Stimulated activated naive CD8-positive, alpha-beta T cell treated with anti-CD3 and anti-CD28 coated beads, Interleukin-15, amount 100 ng/mL, for 72 hours (primary cell): ENCODE results near the gene PRXL2A.
A peak's percentile ranks its signal among the peaks of the same experiment; 100 is the strongest.

ENCODE experiments used
- ATAC-seq: fragments of 150-1000 bp; cut with Tn5 transposase; 2 replicates; pipeline ENCODE4 v1.10.0; 2021; ENCODE audit warnings: mild to moderate bottlenecking, moderate library complexity
- DNase-seq, 2 donors: peaks; one replicate each; pipeline ENCODE4 v3.0.0; 2021 to 2022
- H3K27ac Mint-ChIP-seq, 2 donors: one replicate each; pipeline ENCODE4 v1.8.0; 2022; ENCODE audit warnings: mild to moderate bottlenecking in 2 of 2, mixed read lengths in 2 of 2, moderate library complexity in 2 of 2
- H3K27me3 Mint-ChIP-seq: one replicate; pipeline ENCODE4 v1.8.0; 2022; ENCODE audit warnings: mixed read lengths
- H3K4me1 Mint-ChIP-seq: one replicate; pipeline ENCODE4 v1.8.0; 2022; ENCODE audit warnings: mild to moderate bottlenecking, mixed read lengths
- H3K4me3 Mint-ChIP-seq, 2 donors: one replicate each; pipeline ENCODE4 v1.8.0; 2022; ENCODE audit warnings: mild to moderate bottlenecking in 2 of 2, mixed read lengths in 2 of 2, moderate library complexity in 1 of 2
- H3K9me3 Mint-ChIP-seq, 2 donors: one replicate each; pipeline ENCODE4 v1.8.0; 2022; ENCODE audit warnings: mixed read lengths in 2 of 2

PRXL2A gene

DNA sequence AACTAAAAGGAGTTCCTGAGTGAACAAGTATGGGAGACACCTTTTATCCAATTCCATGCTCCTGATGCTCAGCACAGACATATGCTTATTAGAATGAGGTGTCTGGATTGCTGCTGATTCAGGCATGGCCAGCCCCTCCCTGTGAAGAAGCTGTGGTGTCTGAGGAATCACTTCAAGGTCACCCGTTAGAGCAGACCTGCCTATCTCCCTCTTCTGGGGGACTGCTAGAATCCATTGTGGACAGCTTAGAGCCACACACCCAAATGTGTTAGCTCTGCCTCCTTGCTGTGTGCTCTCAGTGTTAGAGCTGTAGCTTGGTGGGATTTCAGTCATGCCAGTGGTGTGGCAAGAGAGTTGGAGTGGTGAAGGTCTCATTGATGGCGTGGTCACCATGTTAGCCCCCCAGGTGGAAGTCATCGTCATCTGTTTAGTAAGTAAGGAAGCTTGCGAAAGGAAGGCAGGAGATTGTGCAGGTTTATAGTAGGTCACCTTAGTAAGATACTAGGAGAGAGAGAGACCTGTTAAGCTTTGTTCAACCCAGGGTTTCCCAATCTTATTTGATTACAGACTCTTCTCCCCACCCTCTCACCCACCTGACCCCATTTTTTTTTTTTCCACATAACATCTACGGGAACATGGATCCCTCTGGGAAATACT lies 12.8 kb downstream of the PRXL2A start:
- Mint-ChIP-seq H3K4me3 (no peak overlapping the region), H3K27ac (no peak overlapping the region), H3K9me3 (no peaks in the 10 kb centered on the region), H3K4me1 (no peaks in the 10 kb centered on the region), H3K27me3 (no peaks in the 10 kb centered on the region)
- DNase-seq (no peak), ATAC-seq (no peak)

DNA sequence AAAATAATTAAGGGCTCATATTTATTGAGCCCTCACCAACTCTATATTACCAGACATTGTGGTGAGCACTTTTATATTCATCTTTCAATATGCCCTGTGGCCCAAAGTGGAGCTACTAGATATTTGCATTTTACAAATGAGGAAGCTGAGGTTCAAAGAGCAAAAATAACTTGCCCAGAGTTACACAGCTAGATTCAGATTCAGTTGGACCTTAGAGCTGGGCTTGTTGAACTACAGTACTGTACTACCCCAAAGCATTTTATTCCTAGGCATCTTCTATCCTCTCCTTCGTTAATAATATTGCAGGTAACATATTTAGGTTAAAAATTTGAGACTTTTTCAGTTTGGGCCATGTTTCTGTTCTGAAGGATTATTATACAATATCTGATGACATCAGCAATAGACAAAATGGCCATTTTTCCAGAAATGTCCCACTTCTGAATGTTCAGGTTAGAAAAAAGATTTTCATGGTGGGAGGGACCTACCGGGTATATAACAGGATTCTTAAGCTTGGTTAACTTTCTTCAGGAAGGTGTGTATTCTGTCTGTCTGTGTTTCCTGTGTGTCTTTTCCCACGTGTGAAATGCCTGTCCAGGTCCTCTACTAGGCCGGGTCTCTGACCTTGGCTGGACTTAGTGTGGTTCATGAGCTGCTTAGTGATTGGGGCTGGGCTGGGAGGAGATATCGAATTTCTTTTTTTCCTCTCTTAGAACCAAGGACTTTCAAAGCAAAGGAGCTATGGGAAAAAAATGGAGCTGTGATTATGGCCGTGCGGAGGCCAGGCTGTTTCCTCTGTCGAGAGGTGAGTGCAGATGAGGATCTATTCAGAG lies 13.6 kb downstream of the PRXL2A start:
- ATAC-seq = no peak
- no peak for DNase-seq
- Mint-ChIP-seq H3K4me1 (no peaks in the 10 kb centered on the region), H3K27ac (no peak overlapping the region), H3K9me3 (no peaks in the 10 kb centered on the region), H3K27me3 (no peaks in the 10 kb centered on the region), H3K4me3 (no peak overlapping the region)

DNA sequence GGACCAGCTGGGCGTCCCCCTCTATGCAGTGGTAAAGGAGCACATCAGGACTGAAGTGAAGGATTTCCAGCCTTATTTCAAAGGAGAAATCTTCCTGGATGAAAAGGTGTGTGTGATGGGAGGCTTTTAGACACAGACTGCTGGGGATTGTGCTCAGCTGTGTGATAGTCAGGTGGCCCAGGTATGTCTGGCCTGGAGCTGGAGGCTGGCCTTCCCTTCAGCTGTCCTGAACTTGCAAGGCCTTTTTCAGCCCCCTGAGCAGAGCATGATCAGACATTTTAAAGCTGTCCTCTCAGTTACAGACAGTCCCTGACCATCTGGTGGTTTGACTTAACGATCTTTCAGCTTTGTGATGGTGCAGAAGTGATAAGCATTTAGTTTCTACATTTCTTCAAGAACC lies 17.6 kb downstream of the PRXL2A start:
- DNase-seq (no peak), ATAC-seq (no peak)
- Mint-ChIP-seq H3K4me3 (no peak overlapping the region), H3K4me1 (no peaks in the 10 kb centered on the region), H3K27ac (no peak overlapping the region), H3K27me3 (no peaks in the 10 kb centered on the region), H3K9me3 (no peaks in the 10 kb centered on the region)

DNA sequence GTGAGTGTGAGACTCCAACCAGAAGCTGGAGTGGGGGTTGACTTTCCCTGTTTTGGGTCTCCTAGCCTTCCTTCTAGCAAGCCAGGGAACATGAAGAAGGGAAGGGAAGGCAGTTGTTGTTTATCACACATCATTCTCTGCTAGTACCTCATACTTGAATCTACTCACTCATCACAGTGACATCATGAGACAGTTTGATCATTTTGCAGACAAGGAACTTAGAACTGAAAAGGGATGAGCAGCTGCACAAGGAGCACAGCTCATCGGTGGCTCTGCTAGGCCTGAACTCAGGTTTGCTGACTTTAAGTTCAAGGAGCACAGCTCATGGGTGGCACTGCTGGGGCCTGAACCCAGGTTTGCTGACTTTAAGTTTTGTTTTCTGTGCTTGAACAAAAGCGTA lies 19.2 kb downstream of the PRXL2A start:
- H3K27me3 Mint-ChIP-seq = no peaks in the 10 kb centered on the region
- no peak overlapping the region for H3K4me3 Mint-ChIP-seq
- H3K9me3 Mint-ChIP-seq = no peaks in the 10 kb centered on the region
- ATAC-seq (no peak), DNase-seq (no peak)
- no peak overlapping the region for H3K27ac Mint-ChIP-seq
- H3K4me1 Mint-ChIP-seq = no peaks in the 10 kb centered on the region

DNA sequence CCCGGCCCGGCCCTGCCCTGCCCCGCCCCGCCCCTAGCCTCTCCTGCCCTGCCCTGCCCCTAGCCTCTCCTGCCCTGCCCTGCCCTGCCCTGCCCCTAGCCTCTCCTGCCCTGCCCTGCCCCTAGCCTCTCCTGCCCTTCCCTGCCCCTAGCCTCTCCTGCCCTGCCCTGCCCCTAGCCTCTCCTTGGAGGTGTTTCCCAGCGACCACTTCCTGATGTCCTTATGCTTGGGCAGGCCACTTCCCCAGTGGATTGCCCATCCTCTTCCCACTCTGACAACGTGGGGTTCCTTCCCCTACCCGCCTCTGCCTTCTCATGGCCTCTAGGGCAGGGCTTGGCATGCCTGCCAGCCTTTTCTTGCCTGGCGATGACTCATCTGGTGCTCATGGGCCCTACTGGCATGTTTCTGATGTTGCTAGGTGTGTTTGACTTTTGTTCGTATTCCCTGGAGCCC lies 21.2 kb downstream of the PRXL2A start:
- H3K4me1 Mint-ChIP-seq = no peaks in the 10 kb centered on the region
- ATAC-seq (no peak), DNase-seq (no peak)
- H3K9me3 Mint-ChIP-seq = no peaks in the 10 kb centered on the region
- no peak overlapping the region for H3K4me3 Mint-ChIP-seq
- H3K27ac Mint-ChIP-seq = peak overlapping the region in 1 of 2 donors; percentile 5
- no peaks in the 10 kb centered on the region for H3K27me3 Mint-ChIP-seq

DNA sequence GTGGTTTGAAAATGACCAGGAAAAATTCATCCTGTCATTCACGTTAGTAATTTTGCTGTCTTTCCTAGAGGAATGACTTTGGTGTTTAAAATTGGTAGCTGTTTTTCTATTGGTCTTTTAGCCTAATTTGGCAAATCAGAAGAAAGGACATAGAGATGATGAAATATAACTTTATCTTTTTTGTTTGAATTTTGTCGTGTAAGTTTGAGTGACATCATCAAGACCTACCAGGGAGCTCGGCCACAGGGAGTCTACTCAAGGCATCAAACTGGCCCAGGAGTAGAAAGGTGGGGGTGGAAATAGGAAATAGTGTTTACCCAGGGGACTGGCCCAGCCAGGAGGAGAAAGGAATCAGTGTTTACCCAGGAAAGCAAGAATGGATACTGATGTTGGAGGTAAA lies 24.8 kb downstream of the PRXL2A start:
- Mint-ChIP-seq H3K9me3 (no peaks in the 10 kb centered on the region), H3K4me3 (no peak overlapping the region), H3K27ac (no peak overlapping the region), H3K4me1 (no peaks in the 10 kb centered on the region), H3K27me3 (no peaks in the 10 kb centered on the region)
- DNase-seq (no peak), ATAC-seq (no peak)

DNA sequence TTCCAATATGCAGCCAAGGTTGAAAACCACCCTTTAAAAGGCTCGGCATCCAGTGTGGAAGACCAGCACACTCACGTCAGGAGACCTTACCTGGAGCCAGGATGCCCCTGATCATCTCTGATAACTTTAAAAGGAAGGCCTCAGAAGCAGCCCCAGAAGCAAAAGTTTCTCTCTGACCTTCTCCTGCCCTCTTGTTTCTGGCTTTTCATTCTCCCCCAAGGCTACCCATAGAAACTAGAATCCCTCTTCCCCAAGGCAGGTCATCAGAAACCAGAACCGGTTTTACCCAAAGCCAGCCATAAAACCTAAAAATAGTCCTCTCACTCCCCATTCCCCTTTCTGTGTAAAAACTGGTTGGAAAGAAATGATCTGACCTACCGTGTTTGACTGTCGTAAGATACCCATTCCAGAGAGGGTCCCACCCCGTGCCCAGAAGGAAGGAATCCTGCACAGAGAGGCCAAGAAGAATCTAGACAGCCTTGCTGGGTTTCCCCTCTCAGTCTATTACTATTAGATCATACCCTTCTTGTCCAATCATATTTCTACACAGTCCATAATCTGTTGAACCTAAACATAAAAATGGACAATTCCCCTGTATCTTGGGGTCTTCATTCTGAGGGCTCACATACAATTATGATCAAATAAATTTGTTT lies 28.2 kb downstream of the PRXL2A start:
- no peak overlapping the region for H3K4me3 Mint-ChIP-seq
- H3K27me3 Mint-ChIP-seq = no peaks in the 10 kb centered on the region
- H3K9me3 Mint-ChIP-seq = no peaks in the 10 kb centered on the region
- DNase-seq = no peak
- no peaks in the 10 kb centered on the region for H3K4me1 Mint-ChIP-seq
- no peak for ATAC-seq
- H3K27ac Mint-ChIP-seq = peak overlapping the region in 1 of 2 donors; percentile 30

DNA sequence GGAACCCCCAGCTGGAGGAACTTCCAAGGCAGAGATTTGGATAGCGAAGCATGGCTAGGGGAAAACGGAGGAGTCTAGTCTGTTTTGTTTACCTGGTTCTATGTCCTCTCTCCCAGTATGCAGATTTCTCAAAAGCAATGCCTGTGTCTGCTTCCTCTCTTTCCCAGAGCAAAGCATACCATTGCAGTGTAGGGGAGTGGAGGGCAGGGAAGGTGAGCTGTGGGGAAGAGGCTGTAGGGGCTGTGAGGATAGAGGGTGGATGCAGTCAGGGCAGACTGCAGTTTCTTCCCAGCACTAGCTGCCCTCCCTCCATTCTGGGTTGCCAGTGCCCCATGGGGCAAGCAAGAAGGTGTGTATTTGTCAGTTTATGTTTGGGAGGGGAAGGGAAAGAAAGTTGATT lies 28.9 kb downstream of the PRXL2A start:
- Mint-ChIP-seq H3K4me3 (no peak overlapping the region), H3K27ac (no peak overlapping the region), H3K9me3 (no peaks in the 10 kb centered on the region), H3K4me1 (no peaks in the 10 kb centered on the region), H3K27me3 (no peaks in the 10 kb centered on the region)
- ATAC-seq (no peak), DNase-seq (no peak)

DNA sequence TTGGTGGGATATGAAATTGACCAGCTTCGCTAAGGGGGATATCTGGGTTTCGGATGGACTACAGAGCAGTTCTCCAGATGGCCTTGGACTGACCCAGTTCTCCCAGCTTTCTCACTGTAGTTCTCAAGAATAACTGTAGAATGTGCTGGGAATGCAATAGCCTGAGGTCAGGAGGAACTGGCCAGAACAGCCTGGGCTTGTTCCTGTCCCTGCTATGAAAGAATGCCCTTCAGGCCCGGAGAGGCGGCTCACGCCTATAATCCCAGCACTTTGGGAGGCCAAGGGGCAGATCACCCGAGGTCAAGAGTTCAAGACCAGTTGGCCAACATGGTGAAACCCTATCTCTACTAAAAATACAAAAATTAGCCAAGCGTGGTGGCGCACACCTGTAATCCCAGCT lies 33.5 kb downstream of the PRXL2A start:
- ATAC-seq (no peak), DNase-seq (no peak)
- Mint-ChIP-seq H3K9me3 (no peaks in the 10 kb centered on the region), H3K4me3 (no peak overlapping the region), H3K27ac (no peak overlapping the region), H3K27me3 (no peaks in the 10 kb centered on the region), H3K4me1 (peaks cover 37% of the 10 kb centered on the region)

DNA sequence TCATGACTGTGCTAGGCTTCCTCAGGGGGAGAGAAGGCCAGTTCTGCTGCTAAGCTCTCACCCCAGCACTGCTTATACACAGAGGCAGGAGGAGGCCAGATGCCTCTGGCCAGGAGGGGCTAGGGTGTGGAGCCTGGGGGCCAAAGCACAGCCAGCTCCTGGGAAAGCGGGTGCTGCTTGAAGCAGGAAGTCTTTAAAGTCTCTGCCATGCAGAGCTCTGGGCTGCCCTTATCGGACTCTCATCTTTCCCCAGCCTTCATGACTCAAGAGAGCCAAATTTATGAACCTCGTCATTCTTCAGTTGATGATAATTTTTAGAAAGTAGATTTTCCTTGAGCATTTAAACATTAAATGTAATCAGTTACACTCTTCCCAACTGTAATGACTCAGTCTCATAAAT lies 34.5 kb downstream of the PRXL2A start:
- DNase-seq (no peak), ATAC-seq (no peak)
- H3K4me1 Mint-ChIP-seq = peaks cover 47% of the 10 kb centered on the region
- H3K27me3 Mint-ChIP-seq = no peaks in the 10 kb centered on the region
- H3K9me3 Mint-ChIP-seq = no peaks in the 10 kb centered on the region
- no peak overlapping the region for H3K4me3 Mint-ChIP-seq
- H3K27ac Mint-ChIP-seq = no peak overlapping the region

DNA sequence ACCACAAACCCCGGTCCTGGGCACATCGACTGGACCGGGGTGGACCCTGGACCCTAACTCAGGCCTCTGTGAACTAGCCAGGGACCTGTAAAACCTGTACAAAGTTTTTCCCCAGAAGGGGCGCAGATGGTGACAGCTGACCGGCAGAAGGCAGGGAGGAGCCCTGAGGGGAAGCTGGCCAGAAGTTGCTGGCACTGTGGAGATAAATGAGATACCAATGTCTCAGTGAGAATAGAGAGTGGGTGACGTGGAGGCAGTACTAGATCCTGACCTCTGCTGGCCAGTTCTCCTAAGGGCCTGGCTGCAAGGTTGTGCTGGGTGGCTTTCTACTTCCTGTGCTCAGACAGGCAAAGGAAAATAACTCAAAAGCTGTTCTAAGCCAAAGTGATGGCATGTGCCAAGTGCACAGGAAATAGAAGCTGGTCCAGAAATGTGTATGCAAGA lies 35.2 kb downstream of the PRXL2A start:
- DNase-seq (peak in 1 of 2 donors; percentile 53), ATAC-seq (peak; percentile 76)
- Mint-ChIP-seq H3K9me3 (no peaks in the 10 kb centered on the region), H3K4me1 (peaks cover 54% of the 10 kb centered on the region), H3K27me3 (no peaks in the 10 kb centered on the region), H3K27ac (peak overlapping the region in 1 of 2 donors; percentile 52), H3K4me3 (peak overlapping the region in 1 of 2 donors; percentile 24)

DNA sequence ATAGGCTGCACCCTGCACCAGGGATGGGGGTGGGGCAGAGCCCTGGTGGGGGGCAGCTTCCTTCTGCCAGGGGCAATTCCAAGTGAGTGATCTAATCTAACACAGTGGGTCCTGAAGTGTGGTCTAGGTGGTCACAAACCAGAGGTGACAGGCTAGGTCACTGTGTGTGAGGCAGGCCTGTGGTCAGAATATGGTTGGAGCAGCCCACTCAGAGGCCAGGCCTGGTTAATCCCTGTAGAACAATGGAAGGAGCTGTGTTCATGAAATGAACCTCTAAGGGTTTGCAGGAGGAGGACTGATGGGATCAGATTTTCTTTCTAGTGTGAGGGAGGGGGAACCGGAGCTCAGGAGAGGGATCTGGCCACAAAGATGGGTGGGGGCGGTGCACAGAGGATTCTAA lies 35.8 kb downstream of the PRXL2A start:
- DNase-seq (peak in 1 of 2 donors; percentile 38), ATAC-seq (peak; percentile 46)
- Mint-ChIP-seq H3K27ac (peak overlapping the region in 1 of 2 donors; percentile 74), H3K4me1 (peaks cover 59% of the 10 kb centered on the region), H3K4me3 (peak overlapping the region in 1 of 2 donors; percentile 24), H3K9me3 (no peaks in the 10 kb centered on the region), H3K27me3 (no peaks in the 10 kb centered on the region)

DNA sequence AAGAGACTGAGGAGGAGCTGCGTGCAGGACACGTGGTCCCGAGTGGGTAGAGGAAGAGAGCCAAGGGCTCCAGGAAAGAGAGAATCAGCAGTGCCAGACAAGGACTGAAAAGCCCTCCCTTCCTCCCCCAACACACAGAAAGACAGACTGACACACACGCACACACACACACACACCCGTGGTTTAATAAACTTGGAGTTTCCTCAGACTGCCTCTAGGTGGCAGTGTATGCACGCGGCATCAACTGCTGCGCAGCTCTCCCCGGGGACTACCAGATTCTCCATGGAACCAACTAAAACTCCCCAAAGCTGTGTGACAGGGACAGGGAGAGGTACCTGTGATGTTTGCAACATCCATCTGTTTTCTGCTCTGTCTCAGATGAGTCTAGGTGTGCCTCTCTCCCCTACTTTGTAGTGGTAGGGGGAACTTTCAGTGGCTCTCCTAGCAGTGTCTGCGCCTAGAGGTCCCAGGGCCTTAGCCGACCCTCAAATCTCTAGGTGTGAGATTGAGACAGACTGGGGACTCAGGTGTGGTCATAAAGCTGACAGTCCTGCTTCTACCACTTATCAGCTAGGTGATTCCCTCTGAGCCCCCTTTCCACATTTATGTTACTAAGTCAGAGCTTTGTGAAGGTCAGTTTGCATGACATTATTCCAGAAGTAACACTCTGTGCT lies 36.4 kb downstream of the PRXL2A start:
- ATAC-seq (peak; percentile 86), DNase-seq (peak; percentile 58 to 79)
- no peaks in the 10 kb centered on the region for H3K27me3 Mint-ChIP-seq
- H3K4me1 Mint-ChIP-seq = peaks cover 65% of the 10 kb centered on the region
- H3K9me3 Mint-ChIP-seq = no peaks in the 10 kb centered on the region
- H3K27ac Mint-ChIP-seq = peak overlapping the region in 1 of 2 donors; percentile 74
- no peak overlapping the region for H3K4me3 Mint-ChIP-seq

DNA sequence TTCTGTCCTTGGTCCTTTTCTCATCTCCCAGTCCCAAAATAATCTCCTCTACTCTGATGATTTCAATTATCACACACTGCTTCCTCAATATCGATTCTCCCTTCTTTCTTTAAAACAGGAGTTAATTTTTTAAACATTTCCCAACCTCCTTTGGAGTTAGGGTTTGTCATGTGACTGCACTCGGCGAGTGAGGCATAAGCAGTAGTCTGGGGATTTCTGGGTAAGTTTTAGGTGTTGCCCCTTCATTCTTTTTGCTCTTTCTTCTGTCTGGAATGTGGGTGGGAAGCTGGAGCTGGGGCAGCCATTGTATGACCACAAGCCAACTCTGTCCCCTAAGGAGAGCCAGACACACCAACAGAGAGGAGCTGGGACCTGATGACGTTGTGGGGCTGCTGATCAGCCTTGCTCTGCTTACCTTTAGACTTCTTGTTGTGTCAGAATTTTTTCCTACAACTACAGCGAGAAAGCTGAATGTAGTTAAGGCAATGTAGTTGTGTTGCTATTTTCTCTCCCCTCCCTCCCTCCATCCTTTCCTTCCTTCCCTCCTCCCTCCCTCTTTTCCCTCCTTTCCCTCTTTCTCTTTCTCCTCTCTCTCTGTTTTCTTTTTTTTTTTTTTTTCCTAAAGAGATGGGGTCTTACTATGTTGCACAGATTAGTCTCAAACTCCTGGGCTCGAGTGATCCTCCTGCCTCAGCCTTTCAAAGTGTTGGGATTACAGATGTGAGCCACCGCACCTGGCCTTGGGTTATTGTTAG lies 39.3 kb downstream of the PRXL2A start:
- H3K4me3 Mint-ChIP-seq = peak overlapping the region in 1 of 2 donors; percentile 58
- H3K27me3 Mint-ChIP-seq = no peaks in the 10 kb centered on the region
- peaks cover 65% of the 10 kb centered on the region for H3K4me1 Mint-ChIP-seq
- DNase-seq (no peak), ATAC-seq (no peak)
- peak overlapping the region; percentile 44 to 52 for H3K27ac Mint-ChIP-seq
- no peaks in the 10 kb centered on the region for H3K9me3 Mint-ChIP-seq
